Lower lobe of right lung (tissue), 2 donors: ENCODE data around the gene PPP1R12B. TPM values are rescaled to one million over a fixed set of nuclear protein-coding genes. Genes with fewer than 3 reads are reported as not detected.

Source experiments
- ATAC-seq, 2 donors: fragments of 200-7000 bp; cut with Tn5 transposase; one replicate each; pipeline ENCODE4 v1.9.1; 2020 to 2022; ENCODE audit warnings: mild to moderate bottlenecking in 2 of 2, moderate library complexity in 2 of 2
- DNase-seq: peaks from one replicate; pipeline ENCODE4 v3.0.0-alpha.2; 2020
- H3K27ac ChIP-seq: fragments of 200-600 bp; one replicate; pipeline ENCODE4 v1.8.0; 2022
- H3K27me3 ChIP-seq: fragments of 200-600 bp; one replicate; pipeline ENCODE4 v1.8.0; 2022; ENCODE audit warnings: low read depth
- H3K36me3 ChIP-seq: fragments of 200-600 bp; one replicate; pipeline ENCODE4 v1.8.0; 2022; ENCODE audit warnings: mild to moderate bottlenecking
- H3K4me1 ChIP-seq: fragments of 200-600 bp; one replicate; pipeline ENCODE4 v1.8.0; 2022
- H3K4me3 ChIP-seq: fragments of 200-600 bp; one replicate; pipeline ENCODE4 v1.8.0; 2022; ENCODE audit warnings: mild to moderate bottlenecking
- H3K9me3 ChIP-seq: fragments of 200-600 bp; one replicate; pipeline ENCODE4 v1.8.0; 2022
- intact Hi-C: fragments of 100-400 bp; cut with DNase I; formaldehyde crosslinking; loops from one replicate; pipeline ENCODE4 v1.11.0; 2022
- total RNA-seq: library from RNA; stranded (reverse); fragmentation: NEBNext Ultra II Directional; extraction: Animal tissue kit (Norgen Biotek cat#: 25700); gene quantifications from one replicate; pipeline ENCODE4 v1.2.1, GENCODE V29; 2021
- TF ChIP-seq, protein P1 (sequence below): fragments of 200-600 bp; IDR thresholded peaks from one replicate; pipeline ENCODE4 v1.8.0; 2022; ENCODE audit warnings: antibody characterized with exemption, mild to moderate bottlenecking
- donor health status: DM: no; HTN: yes; CAD: no; lungs with severe emphysema.

Gene PPP1R12B
- total RNA-seq, 1 donor from 2014 or later: 41.4 TPM

GRCh38 chr1:202593845-202594244 lies 245.3 kb downstream of the PPP1R12B start:
- Histone ChIP-seq H3K36me3 (no peaks in the 10 kb centered on the region), H3K27me3 (no peaks in the 10 kb centered on the region), H3K4me3 (no peak overlapping the region), H3K27ac (no peak overlapping the region), H3K9me3 (no peaks in the 10 kb centered on the region), H3K4me1 (peaks cover 10% of the 10 kb centered on the region)
- TF ChIP-seq, protein P1, sequence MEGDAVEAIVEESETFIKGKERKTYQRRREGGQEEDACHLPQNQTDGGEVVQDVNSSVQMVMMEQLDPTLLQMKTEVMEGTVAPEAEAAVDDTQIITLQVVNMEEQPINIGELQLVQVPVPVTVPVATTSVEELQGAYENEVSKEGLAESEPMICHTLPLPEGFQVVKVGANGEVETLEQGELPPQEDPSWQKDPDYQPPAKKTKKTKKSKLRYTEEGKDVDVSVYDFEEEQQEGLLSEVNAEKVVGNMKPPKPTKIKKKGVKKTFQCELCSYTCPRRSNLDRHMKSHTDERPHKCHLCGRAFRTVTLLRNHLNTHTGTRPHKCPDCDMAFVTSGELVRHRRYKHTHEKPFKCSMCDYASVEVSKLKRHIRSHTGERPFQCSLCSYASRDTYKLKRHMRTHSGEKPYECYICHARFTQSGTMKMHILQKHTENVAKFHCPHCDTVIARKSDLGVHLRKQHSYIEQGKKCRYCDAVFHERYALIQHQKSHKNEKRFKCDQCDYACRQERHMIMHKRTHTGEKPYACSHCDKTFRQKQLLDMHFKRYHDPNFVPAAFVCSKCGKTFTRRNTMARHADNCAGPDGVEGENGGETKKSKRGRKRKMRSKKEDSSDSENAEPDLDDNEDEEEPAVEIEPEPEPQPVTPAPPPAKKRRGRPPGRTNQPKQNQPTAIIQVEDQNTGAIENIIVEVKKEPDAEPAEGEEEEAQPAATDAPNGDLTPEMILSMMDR: no peak
- intact Hi-C loops: no loop called here
- ATAC-seq (no peak), DNase-seq (no peak)

DNA sequence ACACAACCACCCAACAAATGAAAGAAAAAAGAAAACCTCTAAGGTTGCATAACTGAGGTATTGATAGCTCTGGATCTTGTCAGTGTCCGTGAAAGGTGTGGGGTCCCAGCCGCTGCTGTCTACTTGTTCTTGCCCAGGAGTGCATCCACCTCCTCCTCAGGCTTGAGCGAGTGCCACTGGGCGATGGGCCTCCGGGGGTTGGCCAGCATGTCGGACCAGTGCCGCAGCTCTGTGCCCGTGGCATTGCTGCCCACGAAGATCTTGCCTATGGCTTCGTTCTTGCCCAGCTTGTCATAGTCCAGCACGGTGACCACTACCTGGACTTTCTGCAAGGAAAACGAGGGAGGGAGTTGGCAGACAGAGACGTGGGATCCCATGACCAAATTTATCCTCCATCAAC lies 248.1 kb downstream of the PPP1R12B start:
- TF ChIP-seq, protein P1: no peak
- H3K27me3 ChIP-seq: peaks cover 4% of the 10 kb centered on the region
- H3K9me3 ChIP-seq: no peaks in the 10 kb centered on the region
- no peak overlapping the region for H3K27ac ChIP-seq
- no peaks in the 10 kb centered on the region for H3K36me3 ChIP-seq
- no peaks in the 10 kb centered on the region for H3K4me1 ChIP-seq
- no peak for DNase-seq
- no peak overlapping the region for H3K4me3 ChIP-seq
- intact Hi-C loops: no loop called here
- ATAC-seq: no peak

- Histone ChIP-seq H3K4me3 (no peak overlapping the region), H3K4me1 (no peaks in the 10 kb centered on the region), H3K27me3 (peaks cover 7% of the 10 kb centered on the region), H3K36me3 (no peaks in the 10 kb centered on the region), H3K27ac (no peak overlapping the region), H3K9me3 (no peaks in the 10 kb centered on the region)
- ATAC-seq (no peak), DNase-seq (no peak)
- intact Hi-C loops: no loop called here
- TF ChIP-seq, protein P1: no peak
Observed at GRCh38 chr1:202597090-202597761, 248.7 kb downstream of the PPP1R12B start.

DNA sequence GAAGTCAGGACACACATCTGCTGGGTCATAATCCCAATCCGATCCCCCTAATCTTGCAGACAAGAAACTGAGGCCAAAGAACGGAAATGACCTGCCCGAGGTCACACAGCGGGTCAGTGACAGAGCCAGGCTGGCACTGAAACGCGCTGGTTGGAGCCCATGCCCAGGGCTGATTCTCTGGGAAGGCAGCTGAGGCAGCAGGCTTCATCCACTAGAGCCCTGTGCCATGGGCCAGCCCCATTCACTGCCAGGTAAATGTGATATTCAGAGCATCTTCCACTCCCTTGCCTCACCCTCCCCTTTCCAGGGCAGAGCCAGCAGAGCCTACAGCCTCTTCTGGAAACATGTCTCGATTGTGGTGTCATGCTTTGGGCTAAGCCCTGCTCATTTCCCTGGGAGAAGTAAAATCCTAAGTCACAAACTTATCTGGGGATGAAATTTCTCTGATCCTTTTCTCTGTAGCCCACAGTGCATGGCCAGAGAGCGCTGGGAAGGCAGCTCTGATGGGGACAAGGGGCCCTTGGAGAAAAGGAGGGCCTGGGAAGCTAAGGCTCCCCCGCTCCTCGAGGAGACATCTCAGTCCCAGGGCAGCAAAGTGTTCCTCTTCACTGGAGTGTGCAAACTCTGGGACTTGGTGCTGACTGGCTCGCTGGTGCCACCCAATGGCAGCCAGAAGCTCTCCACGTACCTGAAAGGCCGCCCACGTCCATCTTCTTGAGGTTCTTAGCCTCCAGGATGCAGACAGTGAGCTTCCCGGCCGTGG lies 251.4 kb downstream of the PPP1R12B start:
- no peak overlapping the region for H3K4me3 ChIP-seq
- DNase-seq: peak; percentile 61
- TF ChIP-seq, protein P1: peak; percentile 65
- H3K9me3 ChIP-seq: no peaks in the 10 kb centered on the region
- H3K36me3 ChIP-seq: no peaks in the 10 kb centered on the region
- peaks cover 11% of the 10 kb centered on the region for H3K27me3 ChIP-seq
- intact Hi-C loops: no loop called here
- ATAC-seq: peak; percentile 73 to 87
- H3K4me1 ChIP-seq: no peaks in the 10 kb centered on the region
- no peak overlapping the region for H3K27ac ChIP-seq

GRCh38 chr1:202600432-202601041 lies 252.0 kb downstream of the PPP1R12B start:
- Histone ChIP-seq H3K36me3 (no peaks in the 10 kb centered on the region), H3K27ac (no peak overlapping the region), H3K9me3 (no peaks in the 10 kb centered on the region), H3K4me1 (no peaks in the 10 kb centered on the region), H3K27me3 (peaks cover 11% of the 10 kb centered on the region), H3K4me3 (no peak overlapping the region)
- intact Hi-C loops: no loop called here
- TF ChIP-seq, protein P1: no peak
- no peak for DNase-seq
- ATAC-seq: no peak
